ENCODE data around the gene CPED1. TPM values are rescaled to one million over a fixed set of nuclear protein-coding genes. Genes with fewer than 3 reads are reported as not detected.

Gene CPED1
- total RNA-seq, 1 experiment from 2014 or later, result 0.44 TPM

GRCh38 chr7:121043314-121044234, 55.1 kb downstream of the CPED1 start:
- ChIA-PET POLR2A (no interaction called here), CTCF (interaction anchor here (1.3 to 1.5 kb wide), 3 partner anchors 17 to 251 kb away, joined by 4 read pairs; partner anchors contain the start of gene CPED1)
- DNase-seq (ENCODE audit: low spot score), result no peak
- Mint-ChIP-seq H3K4me3 (no peak overlapping the region), H3K36me3 (no peaks in the 10 kb centered on the region), H3K9me3 (0 out of 2 replicates have a peak, but pooled peaks cover 4% of the 10 kb centered on the region), H3K27ac (no peak overlapping the region), H3K4me1 (peaks cover 7% of the 10 kb centered on the region), H3K27me3 (ENCODE audit: low read depth) (no peaks in the 10 kb centered on the region)
- TF ChIP-seq, protein P1, sequence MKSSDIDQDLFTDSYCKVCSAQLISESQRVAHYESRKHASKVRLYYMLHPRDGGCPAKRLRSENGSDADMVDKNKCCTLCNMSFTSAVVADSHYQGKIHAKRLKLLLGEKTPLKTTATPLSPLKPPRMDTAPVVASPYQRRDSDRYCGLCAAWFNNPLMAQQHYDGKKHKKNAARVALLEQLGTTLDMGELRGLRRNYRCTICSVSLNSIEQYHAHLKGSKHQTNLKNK (CRISPR knock-in tag; IDR thresholded peaks at IDR 0.05), result no peak
- TF ChIP-seq MYBL2 (CRISPR knock-in tag; IDR thresholded peaks at IDR 0.05) (no peak), RELA (CRISPR knock-in tag; IDR thresholded peaks at IDR 0.05; ENCODE audit: borderline replicate concordance) (no peak), NR2C2 (CRISPR knock-in tag; IDR thresholded peaks at IDR 0.05) (no peak), MXD4 (CRISPR knock-in tag; IDR thresholded peaks at IDR 0.05; ENCODE audit: borderline replicate concordance) (no peak), USF1 (CRISPR knock-in tag; IDR thresholded peaks at IDR 0.05) (no peak), ZNF121 (CRISPR knock-in tag; IDR thresholded peaks at IDR 0.05) (no peak), TEAD4 (CRISPR knock-in tag; IDR thresholded peaks at IDR 0.05) (no peak), JUN (CRISPR knock-in tag; IDR thresholded peaks at IDR 0.05) (no peak), ZNF416 (CRISPR knock-in tag; IDR thresholded peaks at IDR 0.05) (no peak), SOX15 (CRISPR knock-in tag; IDR thresholded peaks at IDR 0.05) (no peak), SMAD3 (CRISPR knock-in tag; IDR thresholded peaks at IDR 0.05; ENCODE audit: borderline replicate concordance) (no peak), JAZF1 (CRISPR knock-in tag; IDR thresholded peaks at IDR 0.05) (no peak), FOXP1 (CRISPR knock-in tag; IDR thresholded peaks at IDR 0.05; ENCODE audit: borderline replicate concordance) (no peak)
- TF ChIP-seq, protein P2, sequence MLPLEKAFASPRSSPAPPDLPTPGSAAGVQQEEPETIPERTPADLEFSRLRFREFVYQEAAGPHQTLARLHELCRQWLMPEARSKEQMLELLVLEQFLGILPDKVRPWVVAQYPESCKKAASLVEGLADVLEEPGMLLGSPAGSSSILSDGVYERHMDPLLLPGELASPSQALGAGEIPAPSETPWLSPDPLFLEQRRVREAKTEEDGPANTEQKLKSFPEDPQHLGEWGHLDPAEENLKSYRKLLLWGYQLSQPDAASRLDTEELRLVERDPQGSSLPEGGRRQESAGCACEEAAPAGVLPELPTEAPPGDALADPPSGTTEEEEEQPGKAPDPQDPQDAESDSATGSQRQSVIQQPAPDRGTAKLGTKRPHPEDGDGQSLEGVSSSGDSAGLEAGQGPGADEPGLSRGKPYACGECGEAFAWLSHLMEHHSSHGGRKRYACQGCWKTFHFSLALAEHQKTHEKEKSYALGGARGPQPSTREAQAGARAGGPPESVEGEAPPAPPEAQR (CRISPR knock-in tag; IDR thresholded peaks at IDR 0.05), result no peak
- TF ChIP-seq, protein P3, sequence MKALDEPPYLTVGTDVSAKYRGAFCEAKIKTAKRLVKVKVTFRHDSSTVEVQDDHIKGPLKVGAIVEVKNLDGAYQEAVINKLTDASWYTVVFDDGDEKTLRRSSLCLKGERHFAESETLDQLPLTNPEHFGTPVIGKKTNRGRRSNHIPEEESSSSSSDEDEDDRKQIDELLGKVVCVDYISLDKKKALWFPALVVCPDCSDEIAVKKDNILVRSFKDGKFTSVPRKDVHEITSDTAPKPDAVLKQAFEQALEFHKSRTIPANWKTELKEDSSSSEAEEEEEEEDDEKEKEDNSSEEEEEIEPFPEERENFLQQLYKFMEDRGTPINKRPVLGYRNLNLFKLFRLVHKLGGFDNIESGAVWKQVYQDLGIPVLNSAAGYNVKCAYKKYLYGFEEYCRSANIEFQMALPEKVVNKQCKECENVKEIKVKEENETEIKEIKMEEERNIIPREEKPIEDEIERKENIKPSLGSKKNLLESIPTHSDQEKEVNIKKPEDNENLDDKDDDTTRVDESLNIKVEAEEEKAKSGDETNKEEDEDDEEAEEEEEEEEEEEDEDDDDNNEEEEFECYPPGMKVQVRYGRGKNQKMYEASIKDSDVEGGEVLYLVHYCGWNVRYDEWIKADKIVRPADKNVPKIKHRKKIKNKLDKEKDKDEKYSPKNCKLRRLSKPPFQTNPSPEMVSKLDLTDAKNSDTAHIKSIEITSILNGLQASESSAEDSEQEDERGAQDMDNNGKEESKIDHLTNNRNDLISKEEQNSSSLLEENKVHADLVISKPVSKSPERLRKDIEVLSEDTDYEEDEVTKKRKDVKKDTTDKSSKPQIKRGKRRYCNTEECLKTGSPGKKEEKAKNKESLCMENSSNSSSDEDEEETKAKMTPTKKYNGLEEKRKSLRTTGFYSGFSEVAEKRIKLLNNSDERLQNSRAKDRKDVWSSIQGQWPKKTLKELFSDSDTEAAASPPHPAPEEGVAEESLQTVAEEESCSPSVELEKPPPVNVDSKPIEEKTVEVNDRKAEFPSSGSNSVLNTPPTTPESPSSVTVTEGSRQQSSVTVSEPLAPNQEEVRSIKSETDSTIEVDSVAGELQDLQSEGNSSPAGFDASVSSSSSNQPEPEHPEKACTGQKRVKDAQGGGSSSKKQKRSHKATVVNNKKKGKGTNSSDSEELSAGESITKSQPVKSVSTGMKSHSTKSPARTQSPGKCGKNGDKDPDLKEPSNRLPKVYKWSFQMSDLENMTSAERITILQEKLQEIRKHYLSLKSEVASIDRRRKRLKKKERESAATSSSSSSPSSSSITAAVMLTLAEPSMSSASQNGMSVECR (CRISPR knock-in tag; IDR thresholded peaks at IDR 0.05; ENCODE audit: borderline replicate concordance), result no peak
- TF ChIP-seq, protein P4, sequence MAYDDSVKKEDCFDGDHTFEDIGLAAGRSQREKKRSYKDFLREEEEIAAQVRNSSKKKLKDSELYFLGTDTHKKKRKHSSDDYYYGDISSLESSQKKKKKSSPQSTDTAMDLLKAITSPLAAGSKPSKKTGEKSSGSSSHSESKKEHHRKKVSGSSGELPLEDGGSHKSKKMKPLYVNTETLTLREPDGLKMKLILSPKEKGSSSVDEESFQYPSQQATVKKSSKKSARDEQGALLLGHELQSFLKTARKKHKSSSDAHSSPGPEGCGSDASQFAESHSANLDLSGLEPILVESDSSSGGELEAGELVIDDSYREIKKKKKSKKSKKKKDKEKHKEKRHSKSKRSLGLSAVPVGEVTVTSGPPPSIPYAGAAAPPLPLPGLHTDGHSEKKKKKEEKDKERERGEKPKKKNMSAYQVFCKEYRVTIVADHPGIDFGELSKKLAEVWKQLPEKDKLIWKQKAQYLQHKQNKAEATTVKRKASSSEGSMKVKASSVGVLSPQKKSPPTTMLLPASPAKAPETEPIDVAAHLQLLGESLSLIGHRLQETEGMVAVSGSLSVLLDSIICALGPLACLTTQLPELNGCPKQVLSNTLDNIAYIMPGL (CRISPR knock-in tag; IDR thresholded peaks at IDR 0.05), result no peak
- ATAC-seq, result peak; percentile 47

All from WTC11 (cell line).